HEK293T (cell line): ENCODE results near the gene VWA5B1.

ENCODE experiments used
- ARNT ChIP-seq: fragments of 450-650 bp; IDR thresholded peaks from 2 replicates; pipeline ENCODE4 v1.6.1; 2017; ENCODE audit warnings: mild to moderate bottlenecking
- BHLHE40 ChIP-seq: fragments of 450-650 bp; IDR thresholded peaks from 2 replicates; pipeline ENCODE4 v1.6.1; 2016; ENCODE audit warnings: mild to moderate bottlenecking, moderate library complexity, borderline replicate concordance
- CTBP1 ChIP-seq: fragments of 450-650 bp; IDR thresholded peaks from 2 replicates; pipeline ENCODE4 v1.6.1; 2016; ENCODE audit warnings: borderline replicate concordance
- ELF4 ChIP-seq: fragments of 450-650 bp; IDR thresholded peaks from 2 replicates; pipeline ENCODE4 v1.6.1; 2017; ENCODE audit warnings: antibody characterized with exemption
- FOXA1 ChIP-seq: fragments of 450-650 bp; IDR thresholded peaks from 2 replicates; pipeline ENCODE4 v1.6.1; 2016; ENCODE audit warnings: mild to moderate bottlenecking
- FOXK2 ChIP-seq: fragments of 450-650 bp; IDR thresholded peaks from 2 replicates; pipeline ENCODE4 v1.6.1; 2016; ENCODE audit warnings: mild to moderate bottlenecking
- FOXM1 ChIP-seq: fragments of 450-650 bp; IDR thresholded peaks from 2 replicates; pipeline ENCODE4 v1.6.1; 2017; ENCODE audit warnings: mild to moderate bottlenecking, borderline replicate concordance
- HDGF ChIP-seq: fragments of 450-650 bp; IDR thresholded peaks from 2 replicates; pipeline ENCODE4 v1.6.1; 2017; ENCODE audit warnings: antibody characterized with exemption, borderline replicate concordance
- NFRKB ChIP-seq: fragments of 450-650 bp; IDR thresholded peaks from 2 replicates; pipeline ENCODE4 v1.6.1; 2016; ENCODE audit warnings: mild to moderate bottlenecking, moderate library complexity
- SP1 ChIP-seq: fragments of 450-650 bp; IDR thresholded peaks from 2 replicates; pipeline ENCODE4 v1.6.1; 2017
- SUZ12 ChIP-seq: fragments of 450-650 bp; IDR thresholded peaks from 2 replicates; pipeline ENCODE4 v1.6.1; 2016; ENCODE audit warnings: mild to moderate bottlenecking
- TARDBP ChIP-seq: fragments of 450-650 bp; IDR thresholded peaks from 2 replicates; pipeline ENCODE4 v1.6.1; 2016
- ZNF384 ChIP-seq: fragments of 450-650 bp; IDR thresholded peaks from 2 replicates; pipeline ENCODE4 v1.6.1; 2016

- no peak for TF ChIP-seq FOXA1
- no peak for TF ChIP-seq SP1
- TF ChIP-seq ARNT: no peak
- no peak for TF ChIP-seq SUZ12
- no peak for TF ChIP-seq BHLHE40
- no peak for TF ChIP-seq ZNF384
- TF ChIP-seq ELF4: no peak
- TF ChIP-seq HDGF: no peak
- TF ChIP-seq FOXK2: no peak
- TF ChIP-seq TARDBP: no peak
- TF ChIP-seq NFRKB: no peak
- no peak for TF ChIP-seq CTBP1
- no peak for TF ChIP-seq FOXM1
Measured at GRCh38 chr1:20250340-20250989, 40.2 kb upstream of the VWA5B1 start.
